DOHH2 (cell line): ENCODE data around the gene IL1RL2.

Experiments
- H3F3A ChIP-seq: fragments of 200-600 bp; sonication (generic), shearing (Covaris generic); 2 replicates; pipeline ENCODE4 v1.6.0; 2016; ENCODE audit warnings: antibody characterized with exemption, mild to moderate bottlenecking; ENCODE audit not compliant: control insufficient read depth, insufficient read depth
- H3K27ac ChIP-seq: fragments of 200-600 bp; sonication (generic); 2 replicates; pipeline ENCODE4 v1.5.1; 2014; ENCODE audit warnings: low read depth, mild to moderate bottlenecking, low read length, moderate library complexity
- H3K27me3 ChIP-seq: fragments of 200-600 bp; sonication (generic); 2 replicates; pipeline ENCODE4 v1.6.1; 2014; ENCODE audit warnings: mild to moderate bottlenecking, low read length, mixed read lengths; ENCODE audit not compliant: control insufficient read depth
- H3K36me3 ChIP-seq: fragments of 200-600 bp; sonication (generic); 2 replicates; pipeline ENCODE4 v1.6.1; 2014; ENCODE audit warnings: mild to moderate bottlenecking, low read length, moderate library complexity, mixed read lengths; ENCODE audit not compliant: control insufficient read depth
- H3K4me1 ChIP-seq: fragments of 200-600 bp; sonication (generic); 2 replicates; pipeline ENCODE4 v1.6.1; 2014; ENCODE audit warnings: mild to moderate bottlenecking, low read length, mixed read lengths; ENCODE audit not compliant: control insufficient read depth
- H3K4me2 ChIP-seq: fragments of 200-600 bp; sonication (generic); 2 replicates; pipeline ENCODE4 v1.6.0; 2014; ENCODE audit warnings: mild to moderate bottlenecking, low read length, moderate library complexity
- H3K4me3 ChIP-seq: fragments of 200-600 bp; sonication (generic); 2 replicates; pipeline ENCODE4 v1.5.1; 2014; ENCODE audit warnings: mild to moderate bottlenecking, low read length, mixed read lengths
- H3K79me2 ChIP-seq: fragments of 200-600 bp; sonication (generic); 2 replicates; pipeline ENCODE4 v1.6.1; 2014; ENCODE audit warnings: mild to moderate bottlenecking, low read length, mixed read lengths; ENCODE audit not compliant: control insufficient read depth
- H3K9me2 ChIP-seq: fragments of 200-600 bp; sonication (generic); replicated peaks from 2 replicates; pipeline ENCODE4 v1.6.1; 2014; ENCODE audit warnings: mild to moderate bottlenecking, low read length, mixed read lengths; ENCODE audit not compliant: control insufficient read depth
- H3K9me3 ChIP-seq: fragments of 200-600 bp; sonication (generic); 2 replicates; pipeline ENCODE4 v1.6.1; 2014; ENCODE audit warnings: antibody characterized with exemption, low read length, mixed read lengths; ENCODE audit not compliant: control insufficient read depth, insufficient read depth
- H4K20me1 ChIP-seq: fragments of 200-600 bp; sonication (generic); 2 replicates; pipeline ENCODE4 v1.6.0; 2014; ENCODE audit warnings: low read depth, mild to moderate bottlenecking, antibody characterized with exemption, low read length, moderate library complexity; ENCODE audit not compliant: control insufficient read depth, insufficient read depth
- EZH2phosphoT487 ChIP-seq: fragments of 200-600 bp; sonication (generic); IDR thresholded peaks from 2 replicates; pipeline ENCODE4 v1.6.1; 2017; ENCODE audit warnings: borderline replicate concordance, mild to moderate bottlenecking, antibody characterized with exemption, low read length, moderate library complexity, mixed read lengths
- TF ChIP-seq, protein P1 (sequence below): fragments of 200-600 bp; sonication (generic); IDR thresholded peaks from one replicate; pipeline ENCODE4 v1.5.1; 2014; ENCODE audit warnings: antibody characterized with exemption, mild to moderate bottlenecking, low read depth, low read length; ENCODE audit not compliant: poor library complexity, severe bottlenecking

Gene IL1RL2

DNA sequence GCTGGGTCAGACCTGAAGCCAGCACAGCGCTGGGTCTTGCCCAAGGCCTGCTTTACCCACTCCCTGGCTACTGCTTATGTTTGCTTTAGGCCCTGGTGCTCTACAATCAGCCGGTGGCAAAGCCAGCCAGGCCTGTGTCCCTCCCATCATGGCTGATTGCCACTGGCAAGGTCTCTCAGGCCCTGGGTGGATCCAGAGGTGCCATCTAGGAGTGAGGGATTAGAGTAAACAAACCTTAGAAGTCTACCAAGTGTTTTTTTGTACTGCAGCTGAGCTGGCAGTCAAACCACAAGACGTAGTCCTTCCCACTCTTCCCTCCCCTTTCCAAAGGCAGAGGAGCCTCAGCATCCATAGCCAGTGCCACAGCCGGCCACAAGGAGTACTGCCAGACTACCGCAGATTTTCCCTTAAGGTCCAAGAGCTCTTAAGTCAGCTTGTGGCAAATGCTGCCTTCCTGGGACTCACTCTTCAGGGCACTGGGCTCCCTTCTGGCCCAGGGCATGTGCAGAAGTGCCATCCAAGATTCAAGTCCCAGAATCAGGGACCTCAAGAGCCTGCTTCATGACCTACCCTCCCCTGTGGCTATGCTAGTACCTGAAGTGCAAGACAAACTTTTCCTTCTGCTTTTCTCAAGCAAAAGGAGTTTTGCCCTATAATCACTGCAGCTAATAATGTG is 20.0 kb downstream of the IL1RL2 start:
- Histone ChIP-seq H3K36me3 (no peaks in the 10 kb centered on the region), H3K27ac (no peak overlapping the region), H3F3A (no peaks in the 10 kb centered on the region), H3K4me2 (no peak overlapping the region), H3K27me3 (no peaks in the 10 kb centered on the region), H3K9me3 (no peaks in the 10 kb centered on the region), H4K20me1 (no peaks in the 10 kb centered on the region), H3K4me3 (no peak overlapping the region), H3K9me2 (no peaks in the 10 kb centered on the region), H3K4me1 (no peaks in the 10 kb centered on the region), H3K79me2 (no peaks in the 10 kb centered on the region)
- TF ChIP-seq, protein P1, sequence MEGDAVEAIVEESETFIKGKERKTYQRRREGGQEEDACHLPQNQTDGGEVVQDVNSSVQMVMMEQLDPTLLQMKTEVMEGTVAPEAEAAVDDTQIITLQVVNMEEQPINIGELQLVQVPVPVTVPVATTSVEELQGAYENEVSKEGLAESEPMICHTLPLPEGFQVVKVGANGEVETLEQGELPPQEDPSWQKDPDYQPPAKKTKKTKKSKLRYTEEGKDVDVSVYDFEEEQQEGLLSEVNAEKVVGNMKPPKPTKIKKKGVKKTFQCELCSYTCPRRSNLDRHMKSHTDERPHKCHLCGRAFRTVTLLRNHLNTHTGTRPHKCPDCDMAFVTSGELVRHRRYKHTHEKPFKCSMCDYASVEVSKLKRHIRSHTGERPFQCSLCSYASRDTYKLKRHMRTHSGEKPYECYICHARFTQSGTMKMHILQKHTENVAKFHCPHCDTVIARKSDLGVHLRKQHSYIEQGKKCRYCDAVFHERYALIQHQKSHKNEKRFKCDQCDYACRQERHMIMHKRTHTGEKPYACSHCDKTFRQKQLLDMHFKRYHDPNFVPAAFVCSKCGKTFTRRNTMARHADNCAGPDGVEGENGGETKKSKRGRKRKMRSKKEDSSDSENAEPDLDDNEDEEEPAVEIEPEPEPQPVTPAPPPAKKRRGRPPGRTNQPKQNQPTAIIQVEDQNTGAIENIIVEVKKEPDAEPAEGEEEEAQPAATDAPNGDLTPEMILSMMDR = no peak
- no peak for TF ChIP-seq EZH2phosphoT487

DNA sequence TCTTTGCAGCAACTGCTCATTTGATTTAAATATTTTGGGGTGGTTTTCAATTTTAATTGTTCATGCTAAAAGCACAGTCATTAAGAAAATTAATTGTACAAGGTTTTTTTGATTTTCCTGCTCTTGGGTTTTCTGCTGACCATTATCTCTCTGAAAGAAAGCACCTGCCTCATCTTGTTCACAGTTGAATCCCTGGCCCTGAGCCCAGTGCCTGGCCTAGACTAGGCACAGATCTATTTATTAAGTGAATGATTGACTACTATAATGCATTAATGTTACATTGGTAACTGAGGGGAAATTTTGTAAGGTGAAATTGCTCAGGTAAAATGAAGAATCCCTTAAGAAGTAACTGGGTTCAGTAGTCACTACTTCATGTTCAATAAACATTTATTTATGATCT is 22.0 kb downstream of the IL1RL2 start:
- no peaks in the 10 kb centered on the region for H3K36me3 ChIP-seq
- H3K27ac ChIP-seq = no peak overlapping the region
- no peaks in the 10 kb centered on the region for H3K27me3 ChIP-seq
- no peaks in the 10 kb centered on the region for H3K9me3 ChIP-seq
- H3K79me2 ChIP-seq = no peaks in the 10 kb centered on the region
- no peaks in the 10 kb centered on the region for H3K9me2 ChIP-seq
- no peak overlapping the region for H3K4me3 ChIP-seq
- TF ChIP-seq, protein P1 = no peak
- TF ChIP-seq EZH2phosphoT487 = no peak
- no peak overlapping the region for H3K4me2 ChIP-seq
- no peaks in the 10 kb centered on the region for H3F3A ChIP-seq
- no peaks in the 10 kb centered on the region for H3K4me1 ChIP-seq
- no peaks in the 10 kb centered on the region for H4K20me1 ChIP-seq

GRCh38 chr2:102209474-102209873 is 22.7 kb downstream of the IL1RL2 start:
- no peak for TF ChIP-seq EZH2phosphoT487
- TF ChIP-seq, protein P1 = no peak
- no peak overlapping the region for H3K4me3 ChIP-seq
- no peaks in the 10 kb centered on the region for H3K36me3 ChIP-seq
- H3K27ac ChIP-seq = no peak overlapping the region
- H3F3A ChIP-seq = no peaks in the 10 kb centered on the region
- H3K9me3 ChIP-seq = no peaks in the 10 kb centered on the region
- H3K27me3 ChIP-seq = no peaks in the 10 kb centered on the region
- H3K9me2 ChIP-seq = no peaks in the 10 kb centered on the region
- no peaks in the 10 kb centered on the region for H3K4me1 ChIP-seq
- H4K20me1 ChIP-seq = no peaks in the 10 kb centered on the region
- no peaks in the 10 kb centered on the region for H3K79me2 ChIP-seq
- no peak overlapping the region for H3K4me2 ChIP-seq
